NCI-H2029 treated with DMSO at 0.1 percent for 48 hours (cell line): Measurements from ENCODE around the gene EFCAB11.

ENCODE experiments used
- DNase-seq: peaks from one replicate; lab custom pipeline; 2025; lab: John Stamatoyannopoulos, UW

EFCAB11 gene

DNA sequence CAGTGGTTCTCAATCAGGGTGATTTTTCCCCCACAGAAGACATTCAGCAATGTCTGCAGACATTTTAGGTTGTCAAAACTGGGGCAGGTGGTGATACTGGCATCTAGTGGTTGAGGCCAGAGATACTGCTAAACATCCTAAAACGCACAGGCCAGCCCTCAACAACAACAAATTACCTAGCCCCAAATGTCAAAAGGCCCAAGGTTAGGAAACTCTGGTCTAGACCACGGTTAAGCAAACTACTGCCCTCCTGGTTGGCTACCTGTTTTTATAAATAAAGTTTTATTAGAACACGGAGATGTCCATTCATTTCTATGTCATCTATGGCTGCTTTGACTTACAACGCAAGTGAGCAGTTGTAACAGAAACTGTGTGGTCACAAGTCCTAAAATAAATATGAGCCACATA is 186.7 kb downstream of the EFCAB11 start:
- no peak for DNase-seq

- DNase-seq: no peak
These were observed 187.4 kb downstream of the EFCAB11 start for GRCh38 chr14:89767131-89767530.

DNA sequence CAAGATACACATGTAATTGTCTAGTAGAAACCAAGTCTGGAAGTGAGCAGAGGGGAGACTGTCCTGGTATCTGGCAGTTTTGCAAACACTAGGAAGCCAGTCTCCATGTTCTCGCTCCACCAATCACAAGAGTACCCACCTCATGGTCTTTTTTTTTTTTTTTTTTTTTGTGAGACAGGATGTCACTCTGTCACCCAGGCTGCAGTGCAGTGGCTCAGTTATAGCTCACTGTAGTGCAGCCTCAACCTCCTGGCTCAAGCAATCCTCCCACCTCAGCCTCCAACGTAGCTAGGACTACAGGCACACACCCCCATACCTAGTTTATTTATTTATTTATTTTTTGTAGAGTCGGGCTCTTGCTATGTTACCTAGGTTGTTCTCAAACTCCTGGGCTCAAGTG is 189.2 kb downstream of the EFCAB11 start:
- no peak for DNase-seq

DNA sequence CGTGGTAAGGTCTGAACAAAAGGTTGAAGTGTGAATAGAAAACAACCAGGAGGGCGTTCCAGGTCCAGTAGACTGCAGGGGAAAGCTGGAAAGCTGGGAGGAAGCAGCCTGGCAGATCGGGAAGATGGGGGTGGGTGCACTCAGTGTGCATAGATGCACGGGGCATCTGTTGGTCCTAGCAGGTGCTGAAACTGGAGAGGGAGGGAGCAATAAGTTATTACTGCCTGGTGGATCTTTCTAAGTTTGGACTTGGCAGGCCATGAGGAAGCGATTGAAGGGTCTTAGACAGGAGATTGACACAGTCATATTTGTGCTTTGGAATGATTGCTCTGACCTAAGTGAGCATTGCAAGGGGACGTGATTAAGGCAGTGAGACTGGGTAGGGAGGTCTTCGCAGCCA is 194.4 kb downstream of the EFCAB11 start:
- DNase-seq: no peak

DNA sequence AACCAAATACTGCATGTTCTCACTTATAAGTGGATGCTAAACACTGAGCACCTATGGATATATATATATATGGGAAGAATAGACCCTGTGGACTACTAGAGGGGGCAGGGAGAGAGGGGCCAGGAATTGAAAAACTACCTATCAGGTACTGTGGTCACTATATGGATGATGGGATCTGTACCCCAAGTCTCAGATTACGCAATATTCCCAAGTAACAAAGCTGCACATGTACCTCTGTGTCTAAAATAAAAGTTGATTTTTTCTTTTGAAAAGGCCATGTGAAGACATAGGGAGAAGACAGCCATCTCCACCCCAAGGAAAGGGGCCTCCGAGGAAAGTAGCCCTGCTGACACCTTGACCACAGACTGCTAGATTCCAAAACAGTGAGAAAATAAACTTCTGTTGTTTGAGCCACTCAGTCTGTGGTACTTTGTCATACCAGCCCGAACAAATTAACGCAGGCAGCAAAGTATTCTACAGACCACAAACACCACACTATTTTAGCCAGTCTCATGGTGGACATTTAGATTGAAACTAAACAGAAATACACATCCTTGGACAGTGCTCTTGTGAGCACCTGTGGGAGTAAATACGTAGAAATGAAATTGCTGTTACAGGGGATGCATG is 197.1 kb downstream of the EFCAB11 start:
- DNase-seq: no peak

DNA sequence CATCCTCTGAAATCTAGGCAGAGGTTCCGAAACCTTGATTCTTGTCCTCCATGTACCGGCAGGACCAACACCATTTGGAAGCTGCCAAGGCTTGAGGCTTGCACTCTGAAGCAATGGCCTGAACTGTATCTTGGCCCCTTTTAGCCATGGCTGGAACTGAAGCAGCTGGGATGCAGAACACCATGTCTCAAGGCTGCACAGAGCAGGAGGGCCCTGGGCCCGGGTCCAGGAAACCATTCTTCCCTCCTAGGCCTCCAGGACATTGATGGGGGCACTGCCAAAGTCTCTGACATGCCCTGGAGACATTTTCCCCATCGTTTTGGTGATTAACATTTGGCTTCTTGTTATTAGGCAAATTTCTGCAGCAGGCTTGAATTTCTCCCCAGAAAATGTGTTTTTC is 198.7 kb downstream of the EFCAB11 start:
- no peak for DNase-seq

DNA sequence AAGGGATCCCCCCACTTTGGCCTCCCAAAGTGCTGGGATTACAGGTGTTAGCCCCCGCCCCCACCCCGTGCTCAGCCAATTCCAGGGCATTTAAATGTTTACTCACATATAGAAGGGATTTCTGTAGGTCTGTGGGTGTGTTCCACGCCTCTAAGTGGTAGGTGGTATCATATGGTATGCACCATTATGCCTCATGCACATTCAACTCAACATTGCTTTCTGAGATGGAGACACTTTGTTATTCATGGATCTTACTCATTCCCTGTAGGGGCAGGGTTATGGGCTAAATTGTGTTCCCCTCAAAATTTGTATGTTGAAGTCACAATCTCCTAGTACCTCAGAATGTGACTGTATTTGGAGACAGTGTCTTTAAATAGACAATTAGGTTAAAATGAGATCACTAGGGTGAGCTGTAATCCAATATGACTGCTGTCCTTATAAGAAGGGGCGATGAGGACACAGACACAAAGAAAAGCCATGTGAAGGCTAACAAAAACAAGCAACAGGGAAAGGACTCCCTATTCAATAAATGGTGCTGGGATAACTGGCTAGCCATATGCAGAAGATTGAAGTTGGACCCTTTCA is 200.6 kb downstream of the EFCAB11 start:
- DNase-seq: no peak

DNA sequence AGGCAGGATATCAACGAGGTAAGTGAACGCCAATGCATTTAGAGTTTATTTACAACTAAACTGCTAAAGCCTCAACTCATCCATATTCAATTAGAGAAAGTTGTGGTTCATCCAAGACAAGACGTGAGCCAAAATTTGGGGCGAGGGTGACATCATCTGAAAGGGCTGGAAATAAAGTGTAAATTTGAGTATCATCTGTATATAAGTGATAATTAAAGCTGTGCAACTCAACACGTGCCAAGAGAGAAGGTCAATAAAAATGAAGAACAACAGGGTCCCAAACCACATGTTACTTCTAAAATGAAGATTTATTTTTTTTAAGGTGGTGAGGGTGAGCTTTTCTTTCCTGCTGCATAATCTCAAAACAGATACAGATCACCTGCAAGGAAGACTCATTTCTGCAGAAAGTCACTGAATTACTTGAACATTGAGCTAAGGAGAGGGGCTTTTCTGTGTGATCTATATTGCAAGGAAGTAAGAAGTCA is 203.6 kb downstream of the EFCAB11 start:
- no peak for DNase-seq

GRCh38 chr14:89750281-89750755 is 204.2 kb downstream of the EFCAB11 start:
- no peak for DNase-seq

GRCh38 chr14:89748004-89748403 is 206.5 kb downstream of the EFCAB11 start:
- no peak for DNase-seq

- no peak for DNase-seq
These were observed 207.4 kb downstream of the EFCAB11 start for GRCh38 chr14:89747126-89747525.

GRCh38 chr14:89746654-89747053 is 207.9 kb downstream of the EFCAB11 start:
- no peak for DNase-seq

GRCh38 chr14:89746135-89746534 is 208.4 kb downstream of the EFCAB11 start:
- DNase-seq: no peak
